EH (cell line): ENCODE results near the gene OSCP1.
A peak's percentile ranks its signal among the peaks of the same experiment; 100 is the strongest.
"Not testable (repeated sequence)": the region's sequence is repeated elsewhere in the genome, so short reads cannot be mapped to it uniquely, and the experiment has no call there.

Source experiments
- DNase-seq: peaks from one replicate; pipeline ENCODE4 v3.0.0-alpha.2; 2015; ENCODE audit warnings: low read depth

The OSCP1 gene, protein sequence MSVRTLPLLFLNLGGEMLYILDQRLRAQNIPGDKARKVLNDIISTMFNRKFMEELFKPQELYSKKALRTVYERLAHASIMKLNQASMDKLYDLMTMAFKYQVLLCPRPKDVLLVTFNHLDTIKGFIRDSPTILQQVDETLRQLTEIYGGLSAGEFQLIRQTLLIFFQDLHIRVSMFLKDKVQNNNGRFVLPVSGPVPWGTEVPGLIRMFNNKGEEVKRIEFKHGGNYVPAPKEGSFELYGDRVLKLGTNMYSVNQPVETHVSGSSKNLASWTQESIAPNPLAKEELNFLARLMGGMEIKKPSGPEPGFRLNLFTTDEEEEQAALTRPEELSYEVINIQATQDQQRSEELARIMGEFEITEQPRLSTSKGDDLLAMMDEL

DNA sequence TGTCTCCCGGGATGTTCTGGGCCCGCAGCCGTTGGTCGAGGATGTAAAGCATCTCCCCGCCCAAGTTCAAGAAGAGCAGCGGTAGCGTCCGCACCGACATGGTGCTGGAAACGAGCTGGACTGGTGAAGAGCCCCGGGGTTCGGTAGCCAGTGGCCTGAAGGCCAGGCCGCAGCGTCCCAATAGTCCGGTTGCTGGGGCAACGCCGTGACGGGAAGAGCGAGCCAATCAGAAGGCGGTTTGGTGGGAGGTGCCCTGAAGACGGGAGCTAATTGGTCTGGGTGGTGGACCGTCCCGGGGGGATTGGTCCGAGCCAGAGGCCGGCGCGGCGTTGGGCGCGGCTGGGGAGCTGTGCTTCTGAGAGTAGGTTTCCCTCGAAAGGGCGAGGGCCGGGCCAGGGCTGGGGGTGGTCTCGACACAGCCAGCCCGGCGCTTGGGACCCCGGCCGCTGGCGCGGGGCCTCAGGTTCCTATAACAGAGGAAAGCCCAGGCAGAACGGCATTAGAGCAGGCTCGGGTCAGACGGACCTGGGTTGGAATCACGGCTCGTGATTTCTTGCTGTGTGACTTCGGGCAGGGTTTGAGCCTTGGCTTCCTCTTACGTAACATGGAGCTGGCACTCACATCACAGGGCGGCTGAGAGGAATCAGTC lies at the start of gene OSCP1:
Gene OSCP1 (minus strand): TSS at position 182 of the 649 bp plus-strand sequence. CDS start 82 bp downstream, at position 100.
- DNase-seq: peak; percentile 96

DNA sequence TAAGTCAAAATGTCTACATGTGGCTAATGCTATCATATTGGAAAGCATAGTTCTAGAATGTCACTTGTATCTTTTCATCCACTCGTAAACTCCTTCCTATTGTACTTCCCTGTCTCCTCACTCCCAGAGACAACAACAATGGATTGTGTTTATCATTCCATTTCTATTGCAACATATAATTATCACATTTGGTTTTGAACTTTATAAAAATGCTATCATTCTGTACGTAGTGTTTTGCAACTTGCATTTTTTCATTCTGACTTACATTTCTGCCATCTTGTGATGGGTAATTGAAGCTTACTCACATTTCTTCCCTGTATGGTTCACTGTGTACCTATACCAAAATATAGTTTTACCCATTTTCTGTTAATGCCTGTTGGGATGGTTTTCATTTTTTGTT lies 47.0 kb upstream of the OSCP1 start:
- no peak for DNase-seq

DNA sequence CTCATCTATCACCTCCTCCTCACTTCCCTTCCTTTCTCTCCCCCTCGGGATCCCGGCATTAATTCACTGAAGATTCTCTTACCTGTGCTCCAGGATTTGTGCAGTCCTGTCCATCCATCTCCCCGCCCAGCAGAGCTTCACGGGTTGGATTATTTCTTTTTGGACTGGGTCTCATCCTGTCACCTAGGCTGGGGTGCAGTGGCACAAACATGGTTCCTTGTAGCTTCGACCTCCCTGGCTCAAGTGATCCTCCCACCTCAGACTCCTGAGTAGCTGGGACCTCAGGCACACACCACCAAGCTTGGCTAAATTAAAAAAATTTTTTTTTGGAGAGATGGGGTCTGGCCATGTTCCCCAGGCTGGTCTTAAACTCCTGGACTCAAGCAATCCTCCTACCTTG lies 44.7 kb upstream of the OSCP1 start:
- no peak for DNase-seq

DNA sequence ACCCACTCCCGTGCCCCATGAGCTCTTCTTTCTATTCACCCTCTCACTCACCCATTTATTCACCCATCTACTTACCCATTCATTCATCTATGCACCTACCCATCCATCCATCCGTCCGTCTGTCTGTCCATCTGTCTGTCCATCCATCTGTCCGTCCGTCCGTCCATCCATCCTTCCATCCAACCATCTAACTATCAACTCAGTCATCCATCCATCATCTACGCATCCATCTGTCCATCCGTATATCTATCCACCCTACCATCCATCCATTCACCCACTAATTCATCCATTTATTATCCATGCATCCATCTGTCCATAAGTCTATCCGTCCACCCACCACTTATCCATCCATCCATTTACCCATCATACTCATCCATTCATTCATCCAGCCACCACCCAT lies 43.3 kb upstream of the OSCP1 start:
- no peak for DNase-seq

DNA sequence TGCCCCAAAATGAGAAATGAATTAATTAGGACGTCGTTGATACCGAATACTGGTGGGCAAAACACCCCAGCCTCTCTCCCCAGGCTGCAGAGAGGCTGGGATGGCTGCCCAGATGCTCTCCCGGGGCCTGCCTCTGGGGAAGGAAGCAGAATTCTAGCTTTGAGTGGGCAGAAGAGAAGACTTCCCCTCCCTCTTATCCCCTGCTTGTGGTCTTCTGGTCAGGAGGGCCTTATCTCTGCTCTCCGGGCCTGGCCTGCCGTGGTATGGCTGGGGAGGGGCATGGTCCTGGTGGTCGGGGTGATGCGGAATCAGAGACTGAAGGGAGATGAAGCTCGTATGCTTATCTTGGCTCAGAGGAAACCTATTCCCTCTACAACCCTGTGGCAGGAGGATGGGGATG lies 42.2 kb upstream of the OSCP1 start:
- no peak for DNase-seq

DNA sequence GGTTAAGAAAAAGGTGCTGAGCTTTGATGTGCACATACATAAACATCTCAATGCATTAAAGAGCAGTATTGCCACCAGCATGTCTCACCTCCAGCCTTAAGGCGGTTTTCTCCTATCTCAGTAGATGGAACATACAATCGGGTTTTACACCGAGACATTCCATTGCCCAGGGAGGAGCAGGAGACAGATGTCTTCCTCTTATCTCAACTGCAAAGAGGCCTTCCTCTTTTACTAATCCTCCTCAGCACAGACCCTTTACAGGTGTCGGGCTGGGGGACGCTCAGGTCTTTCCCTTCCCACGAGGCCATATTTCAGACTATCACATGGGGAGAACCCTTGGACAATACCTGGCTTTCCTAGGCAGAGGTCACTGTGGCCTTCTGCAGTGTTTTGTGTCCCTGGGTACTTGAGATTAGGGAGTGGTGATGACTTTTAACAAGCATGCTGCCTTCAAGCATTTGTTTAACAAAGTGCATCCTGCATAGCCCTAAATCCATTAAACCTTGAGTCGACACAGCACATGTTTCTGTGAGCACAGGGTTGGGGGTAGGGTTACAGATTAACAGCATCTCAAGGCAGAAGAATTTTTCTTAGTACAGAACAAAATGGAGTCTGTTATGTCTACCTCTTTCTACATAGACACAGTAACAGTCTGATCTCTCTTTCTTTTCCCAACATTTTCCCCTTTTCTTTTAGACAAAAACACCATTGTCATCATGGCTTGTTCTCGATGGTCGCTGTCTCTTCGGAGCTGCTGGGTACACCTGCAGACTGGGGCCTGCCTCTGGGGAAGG lies 39.2 kb upstream of the OSCP1 start:
- DNase-seq: not testable (repeated sequence)

DNA sequence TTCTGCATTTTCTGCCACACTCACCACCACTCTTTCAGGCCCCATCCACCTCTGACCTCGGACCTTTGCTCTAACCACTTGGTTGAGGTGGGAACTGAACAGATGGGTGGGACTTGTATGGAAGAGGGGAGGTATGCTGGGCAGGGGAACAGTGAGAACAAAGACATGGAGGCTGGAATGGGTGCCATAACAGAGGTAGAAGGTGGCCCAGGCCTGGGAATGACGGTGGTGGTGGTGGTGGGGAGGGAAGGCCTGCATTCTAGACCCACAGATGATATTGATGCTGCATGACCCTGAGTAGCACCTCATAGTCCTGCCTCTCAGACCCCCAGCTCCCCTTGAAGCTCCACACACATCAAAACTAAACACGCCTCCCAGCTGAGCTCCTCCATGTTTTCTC lies 37.7 kb upstream of the OSCP1 start:
- no peak for DNase-seq

DNA sequence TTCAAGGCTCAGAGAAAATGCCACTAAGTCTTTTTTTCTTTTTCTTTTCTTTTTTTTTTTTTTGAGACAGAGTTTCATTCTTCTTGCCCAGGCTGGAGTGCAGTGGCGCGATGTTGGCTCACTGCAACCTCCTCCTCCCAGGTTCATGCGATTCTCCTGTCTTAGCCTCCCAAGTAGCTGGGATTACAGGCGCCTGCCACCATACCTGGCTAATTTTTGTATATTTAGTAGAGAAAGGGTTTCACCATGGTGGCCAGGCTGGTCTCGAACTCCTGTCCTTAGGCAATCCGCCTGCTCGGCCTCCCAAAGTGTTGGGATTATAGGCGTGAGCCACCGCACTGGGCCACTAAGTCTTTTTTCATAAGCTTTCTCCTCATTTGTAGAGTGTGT lies 37.1 kb upstream of the OSCP1 start:
- DNase-seq: not testable (repeated sequence)

DNA sequence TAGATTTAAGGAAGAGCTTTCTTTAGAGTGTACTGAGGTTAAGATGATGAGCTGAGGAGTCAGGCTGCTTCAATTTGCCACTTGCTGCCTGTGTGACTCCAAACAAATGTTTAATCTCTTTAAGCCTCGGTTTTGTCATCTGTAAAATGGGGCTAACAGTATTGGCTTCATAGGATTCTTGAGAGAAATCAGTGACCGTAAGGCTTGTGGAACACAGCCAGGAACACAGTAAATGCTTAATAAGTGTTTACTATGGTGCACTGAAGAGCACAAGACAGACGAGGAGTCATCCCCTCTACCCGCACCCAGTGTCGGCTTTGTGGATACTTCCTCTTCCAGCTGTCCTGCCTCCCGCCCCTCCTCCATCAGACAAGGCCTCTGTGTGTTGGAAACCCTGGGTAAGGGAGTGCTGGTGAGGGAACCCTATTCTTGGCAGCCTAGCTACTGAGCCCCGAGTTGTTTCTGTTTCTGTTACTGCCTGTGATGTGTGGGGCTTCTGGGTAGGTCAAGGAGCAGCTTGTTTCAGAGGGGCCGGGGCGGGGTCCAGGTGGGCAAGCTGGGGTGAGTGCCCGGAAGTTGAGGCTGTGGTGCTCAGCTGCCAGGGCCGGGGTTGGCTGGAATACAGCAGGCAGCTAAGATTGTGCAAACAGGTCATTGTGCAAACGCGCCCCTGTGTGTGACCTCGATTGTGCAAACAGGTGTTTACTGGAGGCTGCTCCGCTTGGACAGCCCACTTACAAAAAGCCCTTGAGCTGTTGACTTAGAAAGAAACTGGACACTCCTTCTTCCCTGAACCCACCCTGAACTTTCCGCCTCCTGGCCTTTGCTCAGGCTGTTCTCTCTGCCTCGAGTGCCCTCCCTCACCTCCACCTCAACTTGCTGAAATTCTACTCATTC lies 36.4 kb upstream of the OSCP1 start:
- no peak for DNase-seq

DNA sequence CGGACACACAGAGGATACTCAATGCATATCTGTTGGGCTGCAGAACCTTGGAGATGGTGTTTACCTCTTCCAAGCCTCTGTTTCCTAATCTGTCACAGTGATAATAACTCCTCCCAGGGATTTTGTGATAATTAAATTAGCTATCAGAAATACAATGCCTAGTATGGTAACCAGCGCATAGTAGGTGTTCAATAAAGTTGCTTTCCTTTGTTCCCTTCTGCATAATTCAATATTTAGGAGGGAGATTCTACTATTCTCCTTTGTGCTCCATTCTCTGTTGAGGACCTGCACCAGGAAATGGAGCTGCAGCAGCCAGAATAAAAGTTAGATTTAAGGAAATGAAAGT lies 35.8 kb upstream of the OSCP1 start:
- no peak for DNase-seq

DNA sequence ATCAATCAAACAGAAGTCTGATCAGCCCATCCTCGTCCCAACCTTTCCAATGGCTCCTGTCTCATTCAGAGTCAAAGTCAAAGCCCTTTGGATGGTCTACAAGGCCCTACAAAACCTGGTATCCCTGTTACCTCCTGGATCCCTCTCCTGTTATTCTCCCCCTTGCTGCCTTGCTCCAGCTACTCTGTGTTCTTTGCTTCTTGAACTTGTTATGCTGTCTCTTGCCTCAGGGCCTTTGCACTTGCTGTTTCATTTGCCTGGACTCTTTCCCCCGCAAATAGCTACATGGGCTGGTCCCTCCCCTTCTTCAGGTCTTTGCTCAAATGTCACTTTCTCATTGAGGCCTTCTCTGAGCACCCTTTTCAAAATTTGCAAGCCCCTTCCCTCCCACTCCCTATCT lies 33.8 kb upstream of the OSCP1 start:
- no peak for DNase-seq

DNA sequence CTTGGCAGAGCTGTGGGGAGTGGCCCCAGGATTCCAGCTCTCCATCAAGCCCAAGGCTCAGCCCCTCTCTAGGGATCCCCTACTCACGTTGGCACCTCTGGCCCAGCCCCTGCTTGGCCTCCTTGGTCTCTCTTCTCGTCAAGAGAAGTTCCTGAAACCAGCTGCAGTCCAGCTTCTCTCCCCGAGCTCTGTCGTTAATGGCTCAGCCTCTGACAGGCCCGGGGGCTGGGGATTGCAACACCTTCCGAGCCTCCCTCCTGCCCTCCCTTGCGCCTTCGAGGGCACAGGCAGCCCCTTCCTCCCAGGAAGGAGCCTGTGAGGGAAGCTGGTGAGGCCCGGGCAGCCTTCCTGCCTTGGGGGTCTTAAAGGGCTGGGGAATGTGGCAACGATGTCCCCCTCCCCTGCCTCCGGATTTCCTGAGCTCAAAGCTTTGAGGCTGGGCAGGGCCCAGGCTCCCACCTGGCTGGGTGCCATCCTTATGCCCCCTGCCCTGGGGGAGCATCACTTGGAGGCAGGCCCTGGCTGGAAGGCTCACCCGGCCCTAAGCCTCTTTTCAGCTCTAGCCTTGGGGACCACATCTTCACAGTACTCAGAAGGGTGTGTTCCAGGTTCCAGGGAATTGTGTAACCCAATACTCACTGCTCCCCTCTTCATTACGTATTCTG lies 32.6 kb upstream of the OSCP1 start, which contains the start of gene CSF3R:
Gene CSF3R (minus strand): TSS at position 190 of the 665 bp plus-strand sequence. CDS start 3,417 bp downstream, outside the sequence.
- DNase-seq: no peak

DNA sequence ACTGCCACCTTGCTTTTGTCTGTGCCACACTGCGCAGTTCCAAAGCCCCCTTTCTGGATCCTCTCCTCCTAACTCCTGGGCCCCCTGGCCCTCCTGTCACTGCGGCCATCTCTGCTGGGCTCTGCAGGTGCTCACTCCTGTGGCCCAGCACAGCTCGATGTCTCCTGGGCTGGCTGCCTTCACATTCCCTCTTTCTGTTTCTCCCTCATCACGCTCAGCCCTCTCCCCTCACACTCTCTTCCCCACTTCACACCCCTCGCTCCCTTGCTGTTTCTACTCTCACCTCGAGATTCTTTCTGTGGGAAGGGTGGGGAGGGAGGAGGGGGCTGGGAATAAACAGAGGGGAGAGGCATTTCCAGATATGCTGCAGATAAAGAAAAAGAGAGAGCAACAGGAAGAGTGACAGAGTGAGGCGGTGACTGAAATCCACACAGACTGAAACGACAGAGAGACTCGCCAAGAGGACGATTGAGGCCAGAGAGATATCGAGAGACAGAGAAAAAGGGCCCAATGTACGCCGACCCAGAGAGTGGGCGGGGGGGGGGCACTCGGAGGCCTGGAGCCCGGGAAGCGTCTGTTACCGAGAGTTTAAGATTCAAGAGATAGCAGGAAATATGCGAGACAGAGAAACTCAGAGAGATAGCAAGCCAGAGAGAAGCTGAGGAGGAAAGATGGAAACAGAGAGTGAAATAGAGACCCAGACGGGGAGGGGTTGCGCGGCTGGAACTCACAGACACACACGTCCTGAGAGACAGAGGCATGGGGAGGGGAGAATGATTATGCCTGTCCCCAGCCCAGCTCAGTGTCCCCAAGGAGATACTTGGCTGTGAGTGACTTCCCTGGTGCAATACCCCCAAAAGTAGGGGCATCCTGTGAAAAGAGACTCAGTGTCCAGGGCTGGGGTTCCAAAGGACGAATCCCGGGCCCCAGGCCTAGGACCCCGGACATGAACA lies 31.8 kb upstream of the OSCP1 start:
- DNase-seq: no peak

DNA sequence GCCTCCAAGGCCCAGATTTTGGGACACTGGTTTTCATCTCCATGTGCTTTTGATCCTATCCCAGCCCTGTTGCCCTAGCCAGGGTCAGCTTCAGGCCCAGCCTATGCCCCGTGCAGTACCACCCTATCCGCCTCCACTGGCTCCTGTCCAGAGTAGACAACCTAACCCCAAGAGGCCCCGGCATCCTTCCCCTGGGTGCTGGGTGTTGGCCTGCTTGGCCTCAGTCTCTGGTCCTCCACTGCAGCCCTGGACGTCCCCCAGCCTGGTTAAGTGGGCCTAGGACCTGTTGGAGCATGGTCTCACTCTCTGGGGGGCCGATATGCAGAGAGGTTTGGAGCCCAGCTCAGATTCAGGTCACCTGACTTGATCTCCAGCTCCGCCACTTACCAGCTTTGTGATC lies 30.8 kb upstream of the OSCP1 start:
- no peak for DNase-seq

DNA sequence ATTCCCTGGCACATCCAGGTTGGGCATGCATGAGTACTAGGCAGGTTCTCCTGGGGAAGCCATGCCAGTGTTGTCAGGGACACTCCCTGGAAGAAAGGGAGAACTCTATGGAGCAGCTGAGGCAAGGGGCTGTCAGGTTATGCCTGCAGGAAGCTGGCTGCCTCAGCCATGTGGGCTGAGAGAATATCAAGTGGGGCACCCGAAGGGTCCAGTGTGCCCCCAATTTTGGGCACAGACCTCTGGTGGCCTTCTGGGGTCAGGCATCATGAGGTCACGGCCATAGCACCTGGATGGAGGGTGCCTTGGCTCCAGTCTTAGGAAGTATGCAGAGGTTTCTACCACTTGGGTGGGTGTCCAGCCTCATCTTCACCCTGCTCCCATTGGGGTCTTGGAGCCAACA lies 29.9 kb upstream of the OSCP1 start:
- DNase-seq: no peak

DNA sequence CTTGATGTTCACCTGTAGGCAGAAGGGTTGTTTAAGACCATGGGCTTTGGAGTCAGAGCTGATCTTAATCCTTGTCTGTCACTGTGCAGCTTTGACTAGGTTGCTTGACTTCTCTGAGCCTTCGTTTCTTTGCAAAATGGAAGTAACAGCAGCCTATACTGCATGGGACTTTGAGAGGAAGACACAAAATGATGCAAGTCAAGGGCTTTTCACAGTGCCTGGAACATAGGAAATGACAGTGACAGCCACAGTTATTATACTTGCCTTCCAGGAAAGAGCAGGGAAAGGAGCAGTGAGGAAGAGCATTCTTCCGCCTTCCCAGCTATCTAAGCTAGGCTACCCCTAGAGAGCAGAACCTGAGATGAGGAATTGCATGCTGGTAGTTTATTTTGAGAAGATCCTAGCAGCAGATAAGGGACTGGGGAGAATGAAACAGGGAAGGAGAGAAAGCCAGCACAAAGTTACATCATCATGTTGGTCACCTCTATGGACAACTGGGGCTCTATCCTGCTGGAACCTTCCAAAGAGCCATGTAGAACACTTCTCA lies 29.3 kb upstream of the OSCP1 start:
- DNase-seq: peak; percentile 54

DNA sequence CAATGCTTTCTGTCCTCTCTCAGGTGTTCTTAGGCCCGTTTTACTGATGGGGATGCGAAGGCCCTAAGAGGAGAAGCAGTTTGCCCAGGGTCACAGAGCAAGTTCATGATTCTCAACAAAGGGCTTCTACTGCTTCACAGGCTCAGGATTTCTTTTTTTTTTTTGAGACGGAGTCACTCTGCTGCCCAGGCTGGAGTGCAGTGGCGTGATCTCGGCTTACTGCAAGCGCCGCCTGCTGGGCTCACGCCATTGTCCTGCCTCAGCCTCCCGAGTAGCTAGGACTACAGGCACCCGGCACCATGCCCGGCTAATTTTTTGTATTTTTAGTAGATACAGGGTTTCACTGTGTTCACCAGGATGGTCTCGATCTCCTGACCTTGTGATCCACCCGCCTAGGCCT lies 27.4 kb upstream of the OSCP1 start:
- not testable (repeated sequence) for DNase-seq

DNA sequence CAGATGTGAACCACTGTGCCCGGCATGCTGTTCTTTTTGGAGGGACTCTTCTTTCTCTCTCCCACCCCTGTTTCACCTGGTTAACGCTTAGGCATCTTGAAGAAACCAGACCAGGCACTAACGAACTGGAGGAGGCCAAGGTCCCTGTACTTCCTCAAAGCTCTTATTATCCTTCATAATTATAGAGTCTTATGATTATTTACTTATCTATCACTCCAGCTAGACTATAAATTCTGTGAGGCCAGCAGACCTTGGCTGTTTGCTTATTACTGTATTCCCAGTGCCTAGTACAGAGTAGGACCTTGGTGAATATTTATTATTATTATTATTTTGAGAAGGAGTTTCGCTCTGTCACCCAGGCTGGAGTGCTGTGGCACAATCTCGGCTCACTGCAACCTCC lies 26.7 kb upstream of the OSCP1 start:
- no peak for DNase-seq

DNA sequence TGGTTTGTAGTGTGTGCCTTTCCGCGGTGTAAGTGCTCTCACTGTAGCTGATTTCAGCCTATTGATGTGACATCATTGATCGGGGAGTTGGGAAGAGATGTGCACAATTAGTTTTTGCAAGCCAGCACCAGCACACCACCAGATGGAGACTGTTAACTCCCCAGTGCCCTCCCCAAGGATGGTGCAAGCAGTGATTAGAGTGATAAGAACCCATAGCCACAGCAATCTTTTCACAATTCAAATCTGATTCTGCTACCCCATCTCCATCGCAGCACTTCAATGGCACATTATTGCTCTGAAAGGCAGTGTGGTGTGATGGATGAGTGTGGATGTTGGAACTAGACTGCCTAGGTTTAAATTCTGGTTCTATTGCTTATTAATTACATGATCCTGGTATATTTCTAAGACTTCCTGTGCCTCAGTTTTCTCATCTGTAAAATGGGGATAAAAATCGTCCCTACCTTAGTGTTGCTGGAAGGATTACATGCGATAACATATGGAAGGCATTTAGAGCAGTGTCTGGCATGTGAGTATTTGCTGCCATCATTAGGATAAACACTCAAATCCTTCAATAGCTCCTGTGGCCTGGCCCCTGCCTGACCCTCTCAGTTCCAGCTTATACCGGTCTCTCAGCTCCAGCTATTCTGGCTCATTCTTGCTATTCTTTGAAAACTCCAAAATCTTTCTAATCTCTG lies 25.8 kb upstream of the OSCP1 start:
- DNase-seq: no peak
